ENCODE data around the gene FOXP2. TPM values are rescaled to one million over a fixed set of nuclear protein-coding genes. Genes with fewer than 3 reads are reported as not detected.

Gene FOXP2
- total and polyA plus RNA-seq, 2 donors (not counting 3 experiments of a cell fraction or from before 2014, with no cell fraction given): 0.37 to 2.7 TPM

DNA sequence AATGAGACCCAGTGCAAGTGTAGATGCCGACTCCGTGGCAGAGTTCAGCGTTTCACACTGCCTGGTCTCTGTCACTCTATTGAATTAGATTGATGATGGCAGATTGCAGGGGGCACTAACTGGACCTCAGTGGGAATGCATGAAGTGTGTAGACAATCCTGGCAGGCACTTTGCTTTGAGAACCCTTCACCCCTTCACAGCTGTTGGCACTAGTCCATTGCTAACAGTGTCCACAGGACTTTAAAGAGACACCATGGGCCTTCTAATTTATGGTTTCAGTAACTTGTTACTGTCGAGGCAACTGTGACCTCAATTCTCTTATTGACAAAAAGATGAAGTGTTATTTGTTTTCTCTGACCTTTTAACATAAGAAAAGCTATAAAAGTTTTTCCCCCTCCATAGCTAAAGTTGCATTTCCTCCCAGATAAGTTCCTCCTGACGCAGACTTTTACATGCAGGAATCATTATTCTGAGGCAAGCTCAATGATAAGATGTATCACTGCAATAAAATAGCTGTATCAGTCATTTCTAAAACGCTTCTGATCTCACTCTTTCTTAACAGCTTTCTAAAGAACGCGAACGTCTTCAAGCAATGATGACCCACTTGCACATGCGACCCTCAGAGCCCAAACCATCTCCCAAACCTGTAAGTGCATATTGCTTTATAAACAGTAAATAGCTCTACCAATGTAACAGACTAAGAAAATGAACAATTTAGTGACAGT is 238.9 kb downstream of the FOXP2 start:
- Histone ChIP-seq H3K36me3 (ENCODE audit: control insufficient read depth in 2 of 2, extremely low read depth in 1 of 2, insufficient read depth in 2 of 2, low read length in 2 of 2) (no peaks in the 10 kb centered on the region), H3K9ac (replicated peaks; ENCODE audit: extremely low read depth, insufficient read depth, low read length) (no peak overlapping the region), H2AFZ (ENCODE audit: low read depth, low read length) (peak overlapping the region; percentile 73), H3K27ac (ENCODE audit: insufficient read depth, low read depth, low read length) (no peak overlapping the region), H3K4me3 (replicated peaks in 1 of 3; ENCODE audit: insufficient read depth in 1 of 3, low read depth in 1 of 3, low read length in 3 of 3) (peak overlapping the region in 1 of 3 experiments; percentile 13), H3K9me3 (replicated peaks; ENCODE audit: control insufficient read depth, insufficient read depth, low read length) (no peaks in the 10 kb centered on the region), H3K4me1 (ENCODE audit: control insufficient read depth, extremely low read depth, insufficient read depth, low read length) (no peaks in the 10 kb centered on the region), H4K20me1 (replicated peaks; ENCODE audit: control insufficient read depth, extremely low read depth, insufficient read depth, low read length) (no peaks in the 10 kb centered on the region), H3K9me1 (replicated peaks; ENCODE audit: control insufficient read depth, extremely low read depth, insufficient read depth, low read length) (no peaks in the 10 kb centered on the region), H3K4me2 (ENCODE audit: insufficient read depth, low read length) (peak overlapping the region; percentile 61), H3K79me2 (ENCODE audit: control insufficient read depth, insufficient read depth, low read length) (no peaks in the 10 kb centered on the region), H3K27me3 (ENCODE audit: control insufficient read depth in 2 of 2, insufficient read depth in 2 of 2, low read length in 2 of 2) (no peaks in the 10 kb centered on the region)
- TF ChIP-seq JUN (IDR thresholded peaks at IDR 0.05; ENCODE audit: borderline replicate concordance, insufficient read depth, insufficient read length, low read depth) (no peak), EZH2 (IDR thresholded peaks at IDR 0.05; ENCODE audit: borderline replicate concordance, low read depth, low read length, severe bottlenecking) (no peak), MYC (IDR thresholded peaks at IDR 0.05; ENCODE audit: low read depth, low read length) (no peak), POLR2A (IDR thresholded peaks at IDR 0.05; ENCODE audit: low read depth, low read length) (no peak), GATA2 (IDR thresholded peaks at IDR 0.05; ENCODE audit: insufficient read depth, insufficient read length, low read depth, low read length) (no peak), POLR2AphosphoS5 (IDR thresholded peaks at IDR 0.05; ENCODE audit: insufficient read depth, low read depth, low read length) (no peak), FOS (IDR thresholded peaks at IDR 0.05; ENCODE audit: borderline replicate concordance, insufficient read depth, low read length) (no peak)
- TF ChIP-seq, protein P1, sequence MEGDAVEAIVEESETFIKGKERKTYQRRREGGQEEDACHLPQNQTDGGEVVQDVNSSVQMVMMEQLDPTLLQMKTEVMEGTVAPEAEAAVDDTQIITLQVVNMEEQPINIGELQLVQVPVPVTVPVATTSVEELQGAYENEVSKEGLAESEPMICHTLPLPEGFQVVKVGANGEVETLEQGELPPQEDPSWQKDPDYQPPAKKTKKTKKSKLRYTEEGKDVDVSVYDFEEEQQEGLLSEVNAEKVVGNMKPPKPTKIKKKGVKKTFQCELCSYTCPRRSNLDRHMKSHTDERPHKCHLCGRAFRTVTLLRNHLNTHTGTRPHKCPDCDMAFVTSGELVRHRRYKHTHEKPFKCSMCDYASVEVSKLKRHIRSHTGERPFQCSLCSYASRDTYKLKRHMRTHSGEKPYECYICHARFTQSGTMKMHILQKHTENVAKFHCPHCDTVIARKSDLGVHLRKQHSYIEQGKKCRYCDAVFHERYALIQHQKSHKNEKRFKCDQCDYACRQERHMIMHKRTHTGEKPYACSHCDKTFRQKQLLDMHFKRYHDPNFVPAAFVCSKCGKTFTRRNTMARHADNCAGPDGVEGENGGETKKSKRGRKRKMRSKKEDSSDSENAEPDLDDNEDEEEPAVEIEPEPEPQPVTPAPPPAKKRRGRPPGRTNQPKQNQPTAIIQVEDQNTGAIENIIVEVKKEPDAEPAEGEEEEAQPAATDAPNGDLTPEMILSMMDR (IDR thresholded peaks at IDR 0.05; ENCODE audit: extremely low read depth in 1 of 2, insufficient read depth in 1 of 2, low read depth in 1 of 2, low read length in 2 of 2): no peak
- TF ChIP-seq, protein P2, sequence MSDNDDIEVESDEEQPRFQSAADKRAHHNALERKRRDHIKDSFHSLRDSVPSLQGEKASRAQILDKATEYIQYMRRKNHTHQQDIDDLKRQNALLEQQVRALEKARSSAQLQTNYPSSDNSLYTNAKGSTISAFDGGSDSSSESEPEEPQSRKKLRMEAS (IDR thresholded peaks at IDR 0.05; ENCODE audit: insufficient read depth, insufficient read length): no peak
- POLR2A ChIA-PET: no interaction called here
- no TSS peak for BruUV-seq (replicated peaks)
- dilution Hi-C loops (cut with MboI; ENCODE audit: extremely low pct_ligation_motif_present, low sequenced_read_pairs) (no loop called here), intact Hi-C loops (cut with micrococcal nuclease) (no loop called here)
- FAIRE-seq (no peak), DNase-seq (ENCODE audit: low read depth, low spot score) (peak; percentile 21)
- CTCF ChIA-PET: interaction anchor here (0.7 to 3.8 kb wide), 9 partner anchors 9 to 1198 kb away, joined by 3 to 13 read pairs (median 5); no protein-coding TSS in a partner anchor

Data from endothelial cell of umbilical vein (primary cell).